GM20000 (cell line): ENCODE data around the gene CTCFL.

Experiments
- DNase-seq: peaks from one replicate; pipeline ENCODE4 v3.0.0; 2012; ENCODE audit warnings: low spot score
- CTCF ChIP-seq: IDR thresholded peaks from 2 replicates; pipeline ENCODE4 v1.5.1; 2012; ENCODE audit warnings: mild to moderate bottlenecking, control low read depth; ENCODE audit errors: extremely low read depth, missing control alignments

The CTCFL gene

GRCh38 chr20:57529810-57530209 lies 4.9 kb upstream of the CTCFL start:
- DNase-seq: no peak
- no peak for TF ChIP-seq CTCF

GRCh38 chr20:57529160-57529585 lies 4.2 kb upstream of the CTCFL start:
- no peak for TF ChIP-seq CTCF
- no peak for DNase-seq

GRCh38 chr20:57528148-57528547 lies 3.2 kb upstream of the CTCFL start:
- TF ChIP-seq CTCF: no peak
- DNase-seq: no peak

GRCh38 chr20:57527728-57528127 lies 2.8 kb upstream of the CTCFL start:
- no peak for DNase-seq
- no peak for TF ChIP-seq CTCF

GRCh38 chr20:57526885-57527460 lies 2.0 kb upstream of the CTCFL start:
- DNase-seq: no peak

GRCh38 chr20:57526087-57526884 lies 1.3 kb upstream of the CTCFL start:
- DNase-seq: peak; percentile 17
- TF ChIP-seq CTCF: no peak

More at GRCh38 chr20:57526885-57527460, 2.0 kb upstream of the CTCFL start:
- no peak for TF ChIP-seq CTCF

GRCh38 chr20:57525328-57526086 lies 567 bp upstream of the CTCFL start:
- DNase-seq: no peak
- no peak for TF ChIP-seq CTCF
